ENCODE measurements around the gene PGBD5.

- TF ChIP-seq CTCF (IDR thresholded peaks at IDR 0.05): no peak
- TF ChIP-seq GABPA (IDR thresholded peaks at IDR 0.05; ENCODE audit: low read depth): no peak
Observed at GRCh38 chr1:230289350-230289644, 136.8 kb downstream of the PGBD5 start.

Data from SK-N-SH (cell line).